LNCAP (cell line): Measurements from ENCODE around the gene PACSIN1.

Experiments
- TF ChIP-seq, protein P1 (sequence below): fragments of 450-650 bp; IDR thresholded peaks from 2 replicates; pipeline ENCODE4 v1.5.1; 2017; ENCODE audit warnings: mild to moderate bottlenecking

Gene PACSIN1

DNA sequence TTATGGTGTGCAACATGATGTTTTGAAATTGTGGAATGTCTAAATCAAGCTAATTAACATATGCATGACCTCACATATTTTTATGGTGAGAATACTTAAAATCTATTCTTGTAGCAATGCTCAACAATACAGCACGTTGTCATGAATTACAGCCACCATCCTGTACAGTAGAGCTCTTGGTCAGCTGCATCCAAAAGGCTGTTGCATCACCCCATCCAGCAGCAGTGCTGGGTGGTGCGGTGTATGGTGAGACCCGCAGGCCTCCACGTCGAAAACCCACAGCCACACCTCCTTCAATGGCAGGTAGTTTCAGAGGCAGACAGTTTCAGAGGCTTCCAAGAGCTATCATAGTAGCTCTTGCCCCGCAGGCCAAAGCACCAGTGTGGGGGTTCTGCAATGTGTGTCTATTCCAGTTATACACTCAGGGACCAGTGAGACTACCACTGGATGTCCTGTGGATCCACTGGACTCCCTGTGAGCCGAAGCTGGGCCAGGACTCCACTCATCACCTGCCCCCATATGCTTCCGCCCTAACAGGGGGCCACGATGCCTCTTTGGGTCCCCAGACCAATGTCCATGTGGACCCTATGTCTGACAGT lies 23.4 kb downstream of the PACSIN1 start:
- TF ChIP-seq, protein P1, sequence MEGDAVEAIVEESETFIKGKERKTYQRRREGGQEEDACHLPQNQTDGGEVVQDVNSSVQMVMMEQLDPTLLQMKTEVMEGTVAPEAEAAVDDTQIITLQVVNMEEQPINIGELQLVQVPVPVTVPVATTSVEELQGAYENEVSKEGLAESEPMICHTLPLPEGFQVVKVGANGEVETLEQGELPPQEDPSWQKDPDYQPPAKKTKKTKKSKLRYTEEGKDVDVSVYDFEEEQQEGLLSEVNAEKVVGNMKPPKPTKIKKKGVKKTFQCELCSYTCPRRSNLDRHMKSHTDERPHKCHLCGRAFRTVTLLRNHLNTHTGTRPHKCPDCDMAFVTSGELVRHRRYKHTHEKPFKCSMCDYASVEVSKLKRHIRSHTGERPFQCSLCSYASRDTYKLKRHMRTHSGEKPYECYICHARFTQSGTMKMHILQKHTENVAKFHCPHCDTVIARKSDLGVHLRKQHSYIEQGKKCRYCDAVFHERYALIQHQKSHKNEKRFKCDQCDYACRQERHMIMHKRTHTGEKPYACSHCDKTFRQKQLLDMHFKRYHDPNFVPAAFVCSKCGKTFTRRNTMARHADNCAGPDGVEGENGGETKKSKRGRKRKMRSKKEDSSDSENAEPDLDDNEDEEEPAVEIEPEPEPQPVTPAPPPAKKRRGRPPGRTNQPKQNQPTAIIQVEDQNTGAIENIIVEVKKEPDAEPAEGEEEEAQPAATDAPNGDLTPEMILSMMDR = no peak

DNA sequence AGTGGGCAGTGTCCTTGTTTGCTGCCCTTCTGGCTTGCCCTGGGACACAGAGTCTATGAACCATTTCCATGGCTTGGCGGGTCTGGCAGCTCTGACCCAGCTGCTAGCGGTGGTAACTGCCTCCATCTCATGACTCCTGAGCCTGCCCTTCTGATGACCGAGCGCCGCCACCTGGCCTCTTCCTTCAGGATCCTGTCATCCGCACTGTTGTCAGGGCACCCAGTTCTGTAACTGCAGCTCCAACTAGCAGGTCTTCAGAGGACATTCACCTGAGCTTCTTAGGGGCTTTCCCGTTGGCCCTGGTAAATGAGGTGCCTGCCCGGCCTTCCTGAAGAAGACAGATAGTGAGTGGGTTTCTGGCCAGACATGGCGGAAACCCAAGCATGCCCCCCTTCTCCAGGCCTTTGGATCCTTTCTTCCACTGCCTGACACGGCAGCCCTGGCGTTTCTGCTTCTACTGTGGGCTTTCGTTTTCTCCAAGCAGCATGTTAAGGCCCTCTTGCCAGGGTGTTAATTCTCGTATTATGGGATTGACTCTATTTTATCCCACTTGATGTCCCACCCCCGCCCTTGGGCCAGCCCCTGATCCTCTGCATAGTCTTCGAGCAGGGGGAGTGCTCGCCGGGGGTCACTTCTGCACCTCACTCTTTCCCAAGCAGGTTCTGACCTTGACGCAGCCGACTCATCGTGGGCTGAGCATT lies 24.7 kb downstream of the PACSIN1 start:
- TF ChIP-seq, protein P1 = no peak

DNA sequence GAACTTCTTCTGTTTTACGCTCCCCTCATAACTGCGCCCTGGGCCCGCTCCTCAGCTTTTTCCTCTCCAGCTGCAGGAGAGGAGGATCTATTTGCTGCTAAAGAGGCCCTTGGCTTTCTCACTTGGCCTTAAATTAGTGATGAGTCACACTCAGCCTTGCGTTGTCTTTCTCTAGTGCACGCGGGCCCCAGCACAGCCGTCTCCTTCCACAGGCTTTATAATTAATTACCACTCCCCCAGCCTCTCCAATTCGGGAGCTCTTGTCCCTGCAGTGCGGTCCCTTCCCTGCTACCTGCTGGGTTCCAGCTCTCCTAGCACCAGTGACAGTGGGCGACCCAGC lies 25.2 kb downstream of the PACSIN1 start:
- TF ChIP-seq, protein P1 = no peak

DNA sequence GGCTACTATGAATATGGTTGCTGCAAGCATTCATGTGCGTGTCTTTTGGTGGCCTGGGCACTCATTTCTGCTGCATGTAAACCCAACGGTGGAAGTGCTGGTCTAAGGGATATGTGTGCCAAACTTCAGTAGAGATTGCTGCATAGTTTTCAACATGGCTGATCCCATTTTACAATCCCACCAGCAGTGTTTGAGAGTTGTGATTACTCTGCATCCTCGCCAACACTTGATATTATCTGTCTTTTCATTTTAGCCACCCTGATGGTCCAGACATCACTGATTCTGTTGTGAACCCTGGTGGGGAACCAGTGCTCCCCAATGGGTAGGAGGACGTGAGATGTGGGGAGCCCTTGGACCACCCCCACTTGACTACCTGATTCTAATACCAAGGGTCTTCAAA lies 27.5 kb downstream of the PACSIN1 start:
- TF ChIP-seq, protein P1 = no peak

DNA sequence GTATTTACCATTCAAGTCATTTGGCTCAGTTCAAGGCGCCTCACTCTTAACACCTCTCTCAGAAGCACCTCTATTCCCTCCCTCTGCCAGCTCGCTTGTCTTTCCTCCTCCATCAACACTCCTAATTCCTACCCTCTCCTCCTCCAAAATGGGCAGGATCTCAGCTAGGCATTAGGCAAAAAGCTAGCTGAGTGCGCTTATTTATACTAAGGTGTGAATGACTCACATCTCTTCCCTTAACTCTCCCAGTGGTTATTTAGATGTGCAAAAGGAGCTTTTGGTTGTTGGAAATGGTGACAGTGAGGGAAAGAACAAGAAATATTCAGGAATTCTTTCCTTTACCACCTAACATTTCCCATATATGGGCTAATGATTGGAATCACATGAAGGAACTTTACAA lies 29.1 kb downstream of the PACSIN1 start:
- TF ChIP-seq, protein P1 = no peak

DNA sequence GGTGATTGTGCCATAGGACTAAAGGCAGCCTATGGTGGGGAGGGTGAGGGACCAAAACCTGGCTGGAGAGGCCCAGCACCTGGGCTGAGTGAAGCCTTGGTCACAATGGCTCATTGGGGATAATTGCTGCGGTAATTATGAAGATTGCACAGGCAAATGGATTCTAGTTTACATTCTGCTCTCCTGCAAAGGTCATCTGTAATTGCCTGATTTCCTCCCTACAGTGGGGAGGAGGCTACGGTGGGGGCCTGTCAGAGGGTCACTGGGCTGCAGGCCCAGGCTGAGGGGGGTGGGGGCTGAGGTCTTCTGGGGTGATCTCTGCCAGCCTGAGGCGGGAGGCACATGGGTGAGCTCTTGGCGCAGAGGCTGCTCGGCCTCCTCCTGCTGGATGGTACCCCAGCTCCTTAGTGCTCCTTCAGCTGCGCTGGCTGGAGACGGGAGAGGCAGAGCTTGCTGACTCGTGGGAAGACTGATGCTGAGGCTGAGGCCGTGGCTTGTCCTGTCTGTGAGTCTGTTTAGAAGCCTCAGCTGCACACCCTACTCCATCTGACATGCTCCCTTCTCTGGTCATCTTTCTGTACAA lies 30.3 kb downstream of the PACSIN1 start:
- TF ChIP-seq, protein P1 = no peak

DNA sequence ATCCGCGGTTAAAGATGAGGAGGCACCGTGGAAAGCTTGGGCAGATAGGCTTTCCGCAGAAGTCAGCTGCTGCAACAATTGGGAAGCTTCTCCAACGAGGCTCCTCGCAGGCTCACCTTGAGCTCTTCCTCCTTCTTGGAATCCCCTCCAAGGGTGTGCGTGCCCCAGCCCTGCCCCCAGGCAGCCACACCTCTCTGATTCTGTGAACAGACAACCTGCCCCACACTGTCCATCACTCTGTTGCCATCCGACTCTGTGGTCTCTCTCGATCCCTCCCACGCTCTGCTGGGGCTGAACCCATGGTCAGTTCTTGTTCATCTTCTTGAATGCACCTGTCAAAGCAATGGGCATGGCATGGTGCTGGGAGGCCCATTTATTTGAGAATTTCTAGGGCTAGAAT lies 31.5 kb downstream of the PACSIN1 start:
- TF ChIP-seq, protein P1 = no peak
